Glomerular visceral epithelial cell (primary cell): Measurements from ENCODE around the gene ZNRF4.
A peak's percentile ranks its signal among the peaks of the same experiment; 100 is the strongest.
"Not testable (repeated sequence)": the region's sequence is repeated elsewhere in the genome, so short reads cannot be mapped to it uniquely, and the experiment has no call there.

ENCODE experiments used
- DNase-seq: peaks from one replicate; pipeline ENCODE4 v3.0.0-alpha.2; 2016; ENCODE audit errors: extremely low spot score

The ZNRF4 gene

GRCh38 chr19:5455367-5456129, at the start of gene ZNRF4:
Gene ZNRF4, plus strand, starts transcription at chr19:5455417. Its CDS starts 75 bp downstream, at chr19:5455492.
- no peak for DNase-seq

- DNase-seq: not testable (repeated sequence)
Observed at GRCh38 chr19:5406198-5406597, 49.0 kb upstream of the ZNRF4 start.

GRCh38 chr19:5406816-5407215, 48.4 kb upstream of the ZNRF4 start:
- DNase-seq: no peak

GRCh38 chr19:5407356-5407755, 47.9 kb upstream of the ZNRF4 start:
- DNase-seq: no peak

GRCh38 chr19:5417495-5418436, 37.5 kb upstream of the ZNRF4 start:
- no peak for DNase-seq

GRCh38 chr19:5418677-5419076, 36.5 kb upstream of the ZNRF4 start:
- no peak for DNase-seq

- DNase-seq: no peak
Observed at GRCh38 chr19:5420953-5421352, 34.3 kb upstream of the ZNRF4 start.

- no peak for DNase-seq
Observed at GRCh38 chr19:5423567-5424125, 31.6 kb upstream of the ZNRF4 start.

- DNase-seq: no peak
Observed at GRCh38 chr19:5424192-5424973, 30.8 kb upstream of the ZNRF4 start.

GRCh38 chr19:5425260-5425659, 30.0 kb upstream of the ZNRF4 start:
- no peak for DNase-seq

GRCh38 chr19:5430237-5430636, 25.0 kb upstream of the ZNRF4 start:
- no peak for DNase-seq

- no peak for DNase-seq
Observed at GRCh38 chr19:5432687-5433086, 22.5 kb upstream of the ZNRF4 start.

- no peak for DNase-seq
Observed at GRCh38 chr19:5434351-5434917, 20.8 kb upstream of the ZNRF4 start.

- peak; percentile 12 for DNase-seq
Observed at GRCh38 chr19:5434970-5435641, 20.1 kb upstream of the ZNRF4 start.

GRCh38 chr19:5435642-5436017, 19.6 kb upstream of the ZNRF4 start:
- DNase-seq: no peak

- peak; percentile 12 for DNase-seq
Observed at GRCh38 chr19:5436106-5436947, 18.9 kb upstream of the ZNRF4 start.

GRCh38 chr19:5436948-5437306, 18.3 kb upstream of the ZNRF4 start:
- no peak for DNase-seq

GRCh38 chr19:5438756-5439155, 16.5 kb upstream of the ZNRF4 start:
- not testable (repeated sequence) for DNase-seq

- no peak for DNase-seq
Observed at GRCh38 chr19:5439452-5439851, 15.8 kb upstream of the ZNRF4 start.

- DNase-seq: no peak
Observed at GRCh38 chr19:5440299-5440698, 14.9 kb upstream of the ZNRF4 start.
